GM12878 (cell line): Measurements from ENCODE around the gene EN1.

ENCODE experiments used
- BCLAF1 ChIP-seq: fragments of 450-650 bp; IDR thresholded peaks from 2 replicates; pipeline ENCODE4 v1.6.1; 2017; ENCODE audit warnings: antibody characterized with exemption, mild to moderate bottlenecking, moderate library complexity
- BMI1 ChIP-seq: fragments of 450-650 bp; IDR thresholded peaks from 2 replicates; pipeline ENCODE4 v1.6.1; 2016; ENCODE audit warnings: mild to moderate bottlenecking, moderate library complexity, borderline replicate concordance
- CREM ChIP-seq: IDR thresholded peaks from 2 replicates; pipeline ENCODE4 v1.6.1; 2014; ENCODE audit warnings: antibody characterized with exemption, low read depth
- CTCF ChIP-seq, 3 experiments: IDR thresholded peaks in 2 of 3; conservative IDR thresholded peaks in 1 of 3; 2 replicates each; pipeline ENCODE4 v1.5.1; 2011; ENCODE audit warnings: low read depth in 3 of 3, low read length in 3 of 3, mild to moderate bottlenecking in 3 of 3, control low read depth in 2 of 3, moderate library complexity in 2 of 3, inconsistent platforms in 1 of 3, mixed read lengths in 1 of 3; ENCODE audit not compliant: control insufficient read depth in 2 of 3, insufficient read depth in 1 of 3; ENCODE audit errors: extremely low read depth in 1 of 3
- EED ChIP-seq: sonication (generic); IDR thresholded peaks from 2 replicates; pipeline ENCODE4 v1.6.1; 2016; ENCODE audit warnings: antibody characterized with exemption, low read depth
- EGR1 ChIP-seq, 2 experiments: IDR thresholded peaks; 1 replicate in 1 of 2; 2 replicates in 1 of 2; pipeline ENCODE4 v1.6.1; 2011 to 2012; ENCODE audit warnings: low read depth in 2 of 2, low read length in 2 of 2, borderline replicate concordance in 1 of 2, mild to moderate bottlenecking in 1 of 2, moderate library complexity in 1 of 2
- ESRRA ChIP-seq: IDR thresholded peaks from 2 replicates; pipeline ENCODE4 v1.6.1; 2012; ENCODE audit warnings: mild to moderate bottlenecking, low read length, improper control_type of control experiment
- EZH2 ChIP-seq: IDR thresholded peaks from 2 replicates; pipeline ENCODE4 v1.6.1; 2012; ENCODE audit warnings: low read depth, mild to moderate bottlenecking, control low read depth, inconsistent platforms, low read length, borderline replicate concordance; ENCODE audit not compliant: control insufficient read depth
- FOS ChIP-seq: IDR thresholded peaks from 3 replicates; pipeline ENCODE4 v1.6.1; 2011; ENCODE audit warnings: borderline replicate concordance; ENCODE audit not compliant: insufficient read length; ENCODE audit errors: extremely low read depth
- IRF4 ChIP-seq: IDR thresholded peaks from 2 replicates; pipeline ENCODE4 v1.6.1; 2011; ENCODE audit warnings: low read depth, low read length
- NFIC ChIP-seq: IDR thresholded peaks from 2 replicates; pipeline ENCODE4 v1.6.1; 2012; ENCODE audit warnings: low read depth, mild to moderate bottlenecking, inconsistent platforms, low read length, moderate library complexity
- POLR2AphosphoS5 ChIP-seq: IDR thresholded peaks from 2 replicates; pipeline ENCODE4 v1.6.1; 2011; ENCODE audit warnings: mild to moderate bottlenecking, low read length, inconsistent platforms
- RAD21 ChIP-seq: IDR thresholded peaks from 2 replicates; pipeline ENCODE4 v1.6.1; 2011; ENCODE audit warnings: mild to moderate bottlenecking, low read depth, low read length, moderate library complexity; ENCODE audit not compliant: insufficient read depth
- USF1 ChIP-seq: IDR thresholded peaks from 2 replicates; pipeline ENCODE4 v1.6.1; 2011; ENCODE audit warnings: borderline replicate concordance, low read depth, mild to moderate bottlenecking, moderate library complexity, mixed read lengths, low read length; ENCODE audit not compliant: insufficient read depth; ENCODE audit errors: extremely low read length

- no peak for TF ChIP-seq EED
- TF ChIP-seq EGR1 (IDR thresholded peaks at IDR 0.05; ENCODE audit: borderline replicate concordance in 1 of 2, low read depth in 2 of 2, low read length in 2 of 2), result no peak
- TF ChIP-seq POLR2AphosphoS5, result no peak
- no peak for TF ChIP-seq IRF4
- TF ChIP-seq CTCF (IDR thresholded peaks at IDR 0.05 in 2 of 3, conservative IDR thresholded peaks at IDR 0.05 in 1 of 3; ENCODE audit: control insufficient read depth in 2 of 3, extremely low read depth in 1 of 3, insufficient read depth in 1 of 3, low read depth in 3 of 3, low read length in 3 of 3), result no peak
- no peak for TF ChIP-seq CREM
- no peak for TF ChIP-seq RAD21
- TF ChIP-seq NFIC, result no peak
- TF ChIP-seq BMI1, result no peak
- no peak for TF ChIP-seq EZH2
- TF ChIP-seq BCLAF1, result no peak
- no peak for TF ChIP-seq FOS
- TF ChIP-seq ESRRA, result no peak
- no peak for TF ChIP-seq USF1
These were observed 15.2 kb downstream of the EN1 start for GRCh38 chr2:118832071-118832790.
